Ascending aorta (tissue), 2 donors: ENCODE results near the gene CPNE8. TPM values are rescaled to one million over a fixed set of nuclear protein-coding genes. Genes with fewer than 3 reads are reported as not detected.

Experiments
- DNase-seq, 2 donors: peaks; one replicate each; pipeline ENCODE4 v3.0.0-alpha.2; 2019; ENCODE audit warnings: low spot score in 2 of 2
- H3K27ac ChIP-seq, 2 donors: fragments of 200-600 bp; sonication (generic); one replicate each; pipeline ENCODE4 v1.5.1; 2016 to 2017; ENCODE audit warnings: mild to moderate bottlenecking in 1 of 2
- H3K27me3 ChIP-seq: fragments of 200-600 bp; sonication (generic); one replicate; pipeline ENCODE4 v1.5.1; 2017
- H3K36me3 ChIP-seq, 2 donors: fragments of 200-600 bp; sonication (generic); one replicate each; pipeline ENCODE4 v1.5.1; 2016
- H3K4me1 ChIP-seq, 2 donors: fragments of 200-600 bp; sonication (generic); one replicate each; pipeline ENCODE4 v1.5.1; 2016 to 2017; ENCODE audit warnings: mild to moderate bottlenecking in 1 of 2
- H3K4me3 ChIP-seq, 2 donors: fragments of 200-600 bp; sonication (generic); one replicate each; pipeline ENCODE4 v1.5.1; 2016 to 2017; ENCODE audit warnings: mild to moderate bottlenecking in 1 of 2
- H3K9me3 ChIP-seq, 2 donors: fragments of 200-600 bp; sonication (generic); one replicate each; pipeline ENCODE4 v1.5.1; 2016
- intact Hi-C: fragments of 100-400 bp; cut with DNase I; formaldehyde crosslinking; loops from one replicate; pipeline ENCODE4 v1.15.1; 2023
- total RNA-seq: library from RNA; depleted of rRNA; stranded (reverse); fragments of >200 nt; gene quantifications from one replicate; pipeline ENCODE4 v1.1.0, GENCODE V29; 2016
- TF ChIP-seq, protein P1 (sequence below), 3 experiments: fragments of 200-600 bp in 2 of 3; fragments of 450-650 bp in 1 of 3; sonication (generic) in 2 of 3; IDR thresholded peaks; one replicate each; pipeline ENCODE4 v1.5.1; 2016 to 2019; ENCODE audit warnings: antibody characterized with exemption in 3 of 3, mild to moderate bottlenecking in 1 of 3, moderate library complexity in 1 of 3

The CPNE8 gene
- total RNA-seq, 1 donor from 2014 or later: 18.6 TPM

DNA sequence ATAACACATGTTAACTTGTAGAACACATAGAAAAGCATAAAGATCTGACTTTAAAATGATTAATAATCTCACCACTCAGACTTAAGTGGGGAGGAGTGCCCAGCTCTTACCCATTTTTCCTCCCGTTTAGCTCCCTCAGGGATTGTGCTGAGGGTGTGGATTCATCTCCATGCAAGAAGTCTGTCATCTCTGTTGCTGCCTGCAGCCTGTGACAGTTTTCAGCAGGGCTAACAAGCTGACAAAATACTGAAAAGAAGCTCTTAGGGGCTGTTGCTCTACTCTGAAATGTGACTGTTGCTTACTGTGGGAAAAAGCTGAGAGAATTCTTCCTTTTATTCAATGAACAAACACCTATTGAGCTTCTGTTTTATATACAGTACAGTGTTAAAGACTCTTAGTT is 216.2 kb downstream of the CPNE8 start:
- Histone ChIP-seq H3K9me3 (no peaks in the 10 kb centered on the region), H3K4me1 (no peaks in the 10 kb centered on the region), H3K27me3 (no peaks in the 10 kb centered on the region), H3K36me3 (peaks cover 4 to 25% of the 10 kb centered on the region in 2 donors), H3K4me3 (no peak overlapping the region), H3K27ac (no peak overlapping the region)
- intact Hi-C loops: no loop called here
- DNase-seq: no peak
- TF ChIP-seq, protein P1, sequence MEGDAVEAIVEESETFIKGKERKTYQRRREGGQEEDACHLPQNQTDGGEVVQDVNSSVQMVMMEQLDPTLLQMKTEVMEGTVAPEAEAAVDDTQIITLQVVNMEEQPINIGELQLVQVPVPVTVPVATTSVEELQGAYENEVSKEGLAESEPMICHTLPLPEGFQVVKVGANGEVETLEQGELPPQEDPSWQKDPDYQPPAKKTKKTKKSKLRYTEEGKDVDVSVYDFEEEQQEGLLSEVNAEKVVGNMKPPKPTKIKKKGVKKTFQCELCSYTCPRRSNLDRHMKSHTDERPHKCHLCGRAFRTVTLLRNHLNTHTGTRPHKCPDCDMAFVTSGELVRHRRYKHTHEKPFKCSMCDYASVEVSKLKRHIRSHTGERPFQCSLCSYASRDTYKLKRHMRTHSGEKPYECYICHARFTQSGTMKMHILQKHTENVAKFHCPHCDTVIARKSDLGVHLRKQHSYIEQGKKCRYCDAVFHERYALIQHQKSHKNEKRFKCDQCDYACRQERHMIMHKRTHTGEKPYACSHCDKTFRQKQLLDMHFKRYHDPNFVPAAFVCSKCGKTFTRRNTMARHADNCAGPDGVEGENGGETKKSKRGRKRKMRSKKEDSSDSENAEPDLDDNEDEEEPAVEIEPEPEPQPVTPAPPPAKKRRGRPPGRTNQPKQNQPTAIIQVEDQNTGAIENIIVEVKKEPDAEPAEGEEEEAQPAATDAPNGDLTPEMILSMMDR (IDR thresholded peaks at IDR 0.05): no peak

DNA sequence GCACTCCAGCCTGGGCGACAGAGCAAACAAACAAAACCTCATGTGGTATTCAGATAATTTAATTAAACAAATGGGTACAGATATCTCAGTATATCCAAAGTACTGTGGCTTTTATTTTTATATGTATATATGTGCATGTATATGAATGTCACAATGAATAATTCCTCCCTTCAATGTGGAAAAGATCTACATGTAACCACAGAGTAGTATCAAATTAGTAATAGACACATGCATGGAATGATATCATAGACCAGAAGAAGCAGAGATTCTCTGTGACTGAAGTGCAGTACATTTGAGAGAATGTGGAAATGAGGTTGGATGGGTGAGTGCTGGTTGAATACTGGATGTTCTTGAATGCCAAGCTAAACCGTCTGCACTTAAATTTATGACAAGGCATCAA is 222.9 kb downstream of the CPNE8 start:
- H3K9me3 ChIP-seq: no peaks in the 10 kb centered on the region
- H3K4me3 ChIP-seq: no peak overlapping the region
- TF ChIP-seq, protein P1 (IDR thresholded peaks at IDR 0.05): no peak
- intact Hi-C loops: no loop called here
- H3K4me1 ChIP-seq: no peaks in the 10 kb centered on the region
- no peak for DNase-seq
- no peak overlapping the region for H3K27ac ChIP-seq
- no peaks in the 10 kb centered on the region for H3K27me3 ChIP-seq
- peaks cover 8 to 17% of the 10 kb centered on the region in 2 donors for H3K36me3 ChIP-seq

DNA sequence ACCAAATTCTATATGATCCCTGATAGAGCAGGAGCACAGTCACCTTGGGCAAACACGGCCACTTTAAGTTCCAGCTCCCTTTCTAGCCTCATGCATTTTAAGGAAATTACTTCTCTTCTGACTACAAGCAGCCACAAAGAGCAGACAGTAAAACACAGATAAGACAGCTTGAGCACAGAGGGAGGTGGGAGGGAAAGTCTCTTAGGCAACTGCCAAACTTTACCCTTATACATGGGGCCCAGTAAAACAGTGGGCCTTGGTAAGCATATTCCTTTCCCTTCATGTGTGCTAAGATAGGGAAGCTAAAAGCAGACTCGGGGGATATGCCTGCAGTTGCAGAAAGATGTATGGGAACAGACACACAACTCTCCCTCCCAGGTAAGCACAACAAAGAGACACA is 235.9 kb downstream of the CPNE8 start:
- intact Hi-C loops: no loop called here
- TF ChIP-seq, protein P1 (IDR thresholded peaks at IDR 0.05): no peak
- Histone ChIP-seq H3K4me3 (no peak overlapping the region), H3K9me3 (no peaks in the 10 kb centered on the region), H3K4me1 (no peaks in the 10 kb centered on the region), H3K27ac (no peak overlapping the region), H3K27me3 (no peaks in the 10 kb centered on the region), H3K36me3 (peaks cover 9 to 29% of the 10 kb centered on the region in 2 donors)
- no peak for DNase-seq

DNA sequence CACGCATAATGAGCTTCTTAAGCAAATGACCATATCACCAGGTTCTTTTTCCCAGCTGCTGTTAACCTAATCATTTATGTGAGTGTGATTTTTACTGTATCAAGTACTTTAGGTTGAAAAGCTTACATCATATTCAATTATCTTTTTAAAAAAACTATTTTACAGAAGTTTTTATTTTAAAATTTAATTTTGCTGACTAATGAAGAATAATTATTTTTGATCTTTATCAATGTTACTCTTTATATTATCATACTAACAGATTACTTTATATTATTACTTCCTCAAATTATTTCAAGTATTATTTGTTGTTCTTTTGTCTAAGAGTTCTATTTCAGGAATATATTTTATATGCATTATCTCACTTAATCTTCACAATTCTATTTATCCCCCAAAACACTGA is 236.3 kb downstream of the CPNE8 start:
- Histone ChIP-seq H3K27ac (no peak overlapping the region), H3K9me3 (no peaks in the 10 kb centered on the region), H3K27me3 (no peaks in the 10 kb centered on the region), H3K36me3 (peaks cover 7 to 26% of the 10 kb centered on the region in 2 donors), H3K4me3 (no peak overlapping the region), H3K4me1 (no peaks in the 10 kb centered on the region)
- DNase-seq: no peak
- intact Hi-C loops: no loop called here
- TF ChIP-seq, protein P1 (IDR thresholded peaks at IDR 0.05): no peak

DNA sequence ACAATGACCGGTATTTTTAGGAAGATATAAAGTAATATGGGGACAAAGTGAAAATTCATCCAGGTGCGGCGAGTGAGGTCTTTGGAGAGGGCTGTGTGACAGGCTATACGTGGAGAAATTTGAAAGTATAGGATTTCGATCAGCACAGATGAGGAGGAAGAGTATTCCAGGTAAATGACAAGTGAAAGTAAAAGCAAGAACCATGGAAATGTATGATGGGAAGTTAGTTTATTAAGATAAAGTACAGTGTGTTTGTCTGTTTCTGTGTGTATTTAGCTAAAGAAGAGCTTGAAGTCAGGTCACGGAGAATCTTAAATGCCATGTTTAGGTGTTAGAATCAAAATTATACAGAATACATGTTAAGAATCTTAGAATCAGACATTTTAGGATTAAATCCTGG is 239.0 kb downstream of the CPNE8 start:
- H3K4me3 ChIP-seq: no peak overlapping the region
- H3K27me3 ChIP-seq: no peaks in the 10 kb centered on the region
- H3K36me3 ChIP-seq: peaks cover 10 to 29% of the 10 kb centered on the region in 2 donors
- TF ChIP-seq, protein P1 (IDR thresholded peaks at IDR 0.05): no peak
- no peak for DNase-seq
- intact Hi-C loops: no loop called here
- no peaks in the 10 kb centered on the region for H3K4me1 ChIP-seq
- H3K27ac ChIP-seq: no peak overlapping the region
- peaks cover 1 to 21% of the 10 kb centered on the region in 2 donors for H3K9me3 ChIP-seq

DNA sequence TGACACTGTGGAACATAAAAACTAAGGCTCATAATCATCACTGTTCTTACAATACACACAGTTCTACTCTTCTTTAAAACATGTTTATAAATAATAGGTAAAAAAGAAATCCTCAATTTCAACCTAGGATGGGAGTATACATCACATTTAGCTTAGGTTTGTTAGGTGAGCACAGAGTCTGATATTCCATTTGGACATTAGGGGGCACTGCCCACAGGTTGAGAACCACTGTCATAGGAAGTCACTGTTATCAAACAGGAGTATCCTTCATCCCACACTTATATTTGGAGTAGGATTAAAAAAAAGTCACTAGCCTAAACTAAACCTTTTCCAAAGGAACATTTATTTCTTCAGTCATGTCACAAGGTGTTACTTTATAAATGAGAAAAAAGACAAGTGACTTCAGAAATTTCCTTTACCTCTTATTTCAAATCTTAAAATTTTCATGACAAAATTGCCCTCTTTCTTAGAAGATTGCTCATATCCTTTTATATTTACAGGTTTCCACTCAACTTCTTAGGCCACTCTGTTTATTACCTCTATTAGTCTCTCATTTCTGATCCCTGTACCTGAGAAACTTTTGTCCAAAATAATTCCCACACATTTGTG is 240.6 kb downstream of the CPNE8 start:
- Histone ChIP-seq H3K27ac (no peak overlapping the region), H3K4me3 (no peak overlapping the region), H3K4me1 (no peaks in the 10 kb centered on the region), H3K9me3 (peaks cover 6 to 34% of the 10 kb centered on the region in 2 donors), H3K36me3 (peaks cover 11 to 35% of the 10 kb centered on the region in 2 donors), H3K27me3 (no peaks in the 10 kb centered on the region)
- no peak for DNase-seq
- TF ChIP-seq, protein P1 (IDR thresholded peaks at IDR 0.05): no peak
- intact Hi-C loops: no loop called here
